ENCODE data around the gene OR1L8. TPM values are rescaled to one million over a fixed set of nuclear protein-coding genes. Genes with fewer than 3 reads are reported as not detected.
"Not testable (repeated sequence)": the region's sequence is repeated elsewhere in the genome, so short reads cannot be mapped to it uniquely, and the experiment has no call there.

Gene OR1L8, protein sequence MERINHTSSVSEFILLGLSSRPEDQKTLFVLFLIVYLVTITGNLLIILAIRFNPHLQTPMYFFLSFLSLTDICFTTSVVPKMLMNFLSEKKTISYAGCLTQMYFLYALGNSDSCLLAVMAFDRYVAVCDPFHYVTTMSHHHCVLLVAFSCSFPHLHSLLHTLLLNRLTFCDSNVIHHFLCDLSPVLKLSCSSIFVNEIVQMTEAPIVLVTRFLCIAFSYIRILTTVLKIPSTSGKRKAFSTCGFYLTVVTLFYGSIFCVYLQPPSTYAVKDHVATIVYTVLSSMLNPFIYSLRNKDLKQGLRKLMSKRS
- under 1 TPM in 1 of 2 donors, not detected in 1; 0.08 TPM for total RNA-seq
- polyA plus RNA-seq = not detected

DNA sequence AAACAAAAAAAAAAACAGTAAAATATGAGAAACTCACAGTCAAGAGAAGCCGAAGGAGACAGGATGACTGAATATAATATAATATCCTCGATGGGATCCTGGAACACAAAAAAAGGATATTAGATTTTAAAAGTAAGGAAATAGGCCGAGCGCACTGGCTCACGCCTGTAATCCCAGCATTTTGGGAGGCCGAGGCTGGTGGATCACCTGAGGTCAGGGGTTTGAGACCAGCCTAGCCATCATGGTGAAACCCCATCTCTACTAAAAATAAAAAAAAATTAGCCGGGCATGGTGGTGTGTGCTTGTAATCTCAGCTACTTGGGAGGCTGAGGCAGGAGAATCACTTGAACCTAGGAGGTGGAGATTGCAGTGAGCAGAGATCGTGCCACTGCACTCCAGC lies at the start of gene OR1L8:
Gene OR1L8, minus strand, starts transcription at position 101 of the 400 bp plus-strand sequence. CDS start 14,907 bp downstream, outside the sequence.
- 91% methylated on average over 8 of the region's 8 CpGs for WGBS
- not testable (repeated sequence) for H3K27me3 ChIP-seq (ENCODE audit: control insufficient read depth in 4 of 4, insufficient read depth in 4 of 4, low read length in 3 of 4); H3K9me3 ChIP-seq (ENCODE audit: control insufficient read depth in 4 of 4, low read length in 3 of 4); DNase-seq (ENCODE audit: low spot score); H3K36me3 ChIP-seq (ENCODE audit: control insufficient read depth in 4 of 4, insufficient read depth in 3 of 4, low read depth in 1 of 4, low read length in 3 of 4); H3K4me3 ChIP-seq (ENCODE audit: low read depth in 1 of 3, low read length in 3 of 3); H3K27ac ChIP-seq (ENCODE audit: low read depth in 1 of 2, low read length in 2 of 2); H3K9ac ChIP-seq (ENCODE audit: low read depth in 1 of 2, low read length in 2 of 2); H3K4me1 ChIP-seq (ENCODE audit: control insufficient read depth in 4 of 4, insufficient read depth in 4 of 4, low read length in 3 of 4)

DNA sequence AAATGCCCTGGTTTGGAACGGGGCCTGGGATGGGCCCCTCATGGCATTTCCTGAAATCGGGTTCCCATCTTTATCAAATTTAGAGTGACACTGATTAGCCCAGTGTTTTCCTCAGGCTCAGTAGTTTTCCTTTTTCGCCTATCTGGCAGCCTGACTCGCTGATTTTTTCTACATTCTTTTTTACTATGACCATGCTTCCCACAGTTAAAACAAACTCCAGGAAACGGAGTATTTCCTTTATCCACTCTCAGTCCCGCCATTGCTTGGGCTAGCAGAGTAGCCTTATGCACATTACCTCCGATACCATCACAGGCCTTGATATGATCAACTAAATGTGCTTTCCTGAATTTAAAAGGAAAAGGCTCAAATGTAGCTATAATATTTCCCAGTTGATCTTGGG lies 36.8 kb upstream of the OR1L8 start:
- DNase-seq (ENCODE audit: low spot score) = no peak
- no peak overlapping the region for H3K4me3 ChIP-seq (ENCODE audit: low read depth in 1 of 3, low read length in 3 of 3)
- H3K9ac ChIP-seq (ENCODE audit: low read depth in 1 of 2, low read length in 2 of 2) = no peak overlapping the region
- no peaks in the 10 kb centered on the region for H3K4me1 ChIP-seq (ENCODE audit: control insufficient read depth in 4 of 4, insufficient read depth in 4 of 4, low read length in 3 of 4)
- no peak overlapping the region for H3K27ac ChIP-seq (ENCODE audit: low read depth in 1 of 2, low read length in 2 of 2)
- no peaks in the 10 kb centered on the region for H3K27me3 ChIP-seq (ENCODE audit: control insufficient read depth in 4 of 4, insufficient read depth in 4 of 4, low read length in 3 of 4)
- 71% methylated on average over 7 of the region's 7 CpGs for WGBS
- TF ChIP-seq TAF1 (conservative IDR thresholded peaks at IDR 0.05) (no peak), RXRA (IDR thresholded peaks at IDR 0.05) (no peak), REST (IDR thresholded peaks at IDR 0.05) (no peak), NR2F2 (IDR thresholded peaks at IDR 0.05) (no peak), GABPA (IDR thresholded peaks at IDR 0.05 in 1 of 2, conservative IDR thresholded peaks at IDR 0.05 in 1 of 2) (no peak), RAD21 (IDR thresholded peaks at IDR 0.05) (no peak), YY1 (IDR thresholded peaks at IDR 0.05) (no peak), FOXA1 (IDR thresholded peaks at IDR 0.05) (no peak), HNF4A (conservative IDR thresholded peaks at IDR 0.05) (no peak), EGR1 (IDR thresholded peaks at IDR 0.05; ENCODE audit: low read depth in 2 of 2) (no peak)
- TF ChIP-seq, protein P1, sequence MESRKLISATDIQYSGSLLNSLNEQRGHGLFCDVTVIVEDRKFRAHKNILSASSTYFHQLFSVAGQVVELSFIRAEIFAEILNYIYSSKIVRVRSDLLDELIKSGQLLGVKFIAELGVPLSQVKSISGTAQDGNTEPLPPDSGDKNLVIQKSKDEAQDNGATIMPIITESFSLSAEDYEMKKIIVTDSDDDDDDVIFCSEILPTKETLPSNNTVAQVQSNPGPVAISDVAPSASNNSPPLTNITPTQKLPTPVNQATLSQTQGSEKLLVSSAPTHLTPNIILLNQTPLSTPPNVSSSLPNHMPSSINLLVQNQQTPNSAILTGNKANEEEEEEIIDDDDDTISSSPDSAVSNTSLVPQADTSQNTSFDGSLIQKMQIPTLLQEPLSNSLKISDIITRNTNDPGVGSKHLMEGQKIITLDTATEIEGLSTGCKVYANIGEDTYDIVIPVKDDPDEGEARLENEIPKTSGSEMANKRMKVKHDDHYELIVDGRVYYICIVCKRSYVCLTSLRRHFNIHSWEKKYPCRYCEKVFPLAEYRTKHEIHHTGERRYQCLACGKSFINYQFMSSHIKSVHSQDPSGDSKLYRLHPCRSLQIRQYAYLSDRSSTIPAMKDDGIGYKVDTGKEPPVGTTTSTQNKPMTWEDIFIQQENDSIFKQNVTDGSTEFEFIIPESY (IDR thresholded peaks at IDR 0.05) = no peak
- TF ChIP-seq, protein P2, sequence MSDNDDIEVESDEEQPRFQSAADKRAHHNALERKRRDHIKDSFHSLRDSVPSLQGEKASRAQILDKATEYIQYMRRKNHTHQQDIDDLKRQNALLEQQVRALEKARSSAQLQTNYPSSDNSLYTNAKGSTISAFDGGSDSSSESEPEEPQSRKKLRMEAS (IDR thresholded peaks at IDR 0.05) = no peak
- H3K36me3 ChIP-seq (ENCODE audit: control insufficient read depth in 4 of 4, insufficient read depth in 3 of 4, low read depth in 1 of 4, low read length in 3 of 4) = no peaks in the 10 kb centered on the region
- no peaks in the 10 kb centered on the region for H3K9me3 ChIP-seq (ENCODE audit: control insufficient read depth in 4 of 4, low read length in 3 of 4)

DNA sequence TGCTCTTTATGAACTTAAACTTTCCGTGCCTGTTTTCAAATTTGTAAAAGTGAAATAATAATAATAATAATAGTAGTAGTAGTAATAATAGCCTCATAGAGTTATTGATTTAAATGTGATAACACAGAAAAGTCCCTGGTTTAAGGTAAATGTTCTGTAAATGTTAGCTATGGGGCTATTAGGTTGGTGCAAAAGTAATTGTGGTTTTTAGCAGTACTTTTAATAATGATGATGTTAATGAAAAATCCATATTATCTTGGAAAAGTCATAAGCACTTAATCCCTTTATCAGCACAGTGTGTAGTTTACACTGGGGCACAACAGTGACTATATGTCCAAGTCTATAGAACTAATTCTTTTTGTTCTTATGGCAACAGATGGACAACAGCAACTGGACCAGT lies 31.2 kb upstream of the OR1L8 start, which contains the start of gene OR1Q1:
Gene OR1Q1, plus strand, starts transcription at position 377 of the 400 bp plus-strand sequence. Its CDS starts 0 bp downstream, at position 377.
- no peaks in the 10 kb centered on the region for H3K36me3 ChIP-seq (ENCODE audit: control insufficient read depth in 4 of 4, insufficient read depth in 3 of 4, low read depth in 1 of 4, low read length in 3 of 4)
- TF ChIP-seq HNF4G (IDR thresholded peaks at IDR 0.05) (no peak), ATF3 (IDR thresholded peaks at IDR 0.05) (no peak), GABPA (IDR thresholded peaks at IDR 0.05 in 1 of 2, conservative IDR thresholded peaks at IDR 0.05 in 1 of 2) (no peak), EGR1 (IDR thresholded peaks at IDR 0.05; ENCODE audit: low read depth in 2 of 2) (no peak), RAD21 (IDR thresholded peaks at IDR 0.05) (no peak)
- TF ChIP-seq, protein P2 (IDR thresholded peaks at IDR 0.05) = no peak
- no peak for DNase-seq (ENCODE audit: low spot score)
- H3K4me1 ChIP-seq (ENCODE audit: control insufficient read depth in 4 of 4, insufficient read depth in 4 of 4, low read length in 3 of 4) = no peaks in the 10 kb centered on the region
- H3K9ac ChIP-seq (ENCODE audit: low read depth in 1 of 2, low read length in 2 of 2) = no peak within 1 kb of the TSS
- H3K9me3 ChIP-seq (ENCODE audit: control insufficient read depth in 4 of 4, low read length in 3 of 4) = no peaks in the 10 kb centered on the region
- H3K4me3 ChIP-seq (ENCODE audit: low read depth in 1 of 3, low read length in 3 of 3) = no peak within 1 kb of the TSS
- no peaks in the 10 kb centered on the region for H3K27me3 ChIP-seq (ENCODE audit: control insufficient read depth in 4 of 4, insufficient read depth in 4 of 4, low read length in 3 of 4)
- 88% methylated on average over 1 of the region's 1 CpG for WGBS
- no peak within 1 kb of the TSS for H3K27ac ChIP-seq (ENCODE audit: low read depth in 1 of 2, low read length in 2 of 2)

All from liver (tissue), 9 donors.